Measurements from ENCODE around the gene UGT1A5. TPM values are rescaled to one million over a fixed set of nuclear protein-coding genes. Genes with fewer than 3 reads are reported as not detected.

Gene UGT1A5
- total and polyA plus RNA-seq, 2 of the 13 experiments (the other 11 are each of a cell fraction or from before 2014, with no cell fraction given) = not detected

DNA sequence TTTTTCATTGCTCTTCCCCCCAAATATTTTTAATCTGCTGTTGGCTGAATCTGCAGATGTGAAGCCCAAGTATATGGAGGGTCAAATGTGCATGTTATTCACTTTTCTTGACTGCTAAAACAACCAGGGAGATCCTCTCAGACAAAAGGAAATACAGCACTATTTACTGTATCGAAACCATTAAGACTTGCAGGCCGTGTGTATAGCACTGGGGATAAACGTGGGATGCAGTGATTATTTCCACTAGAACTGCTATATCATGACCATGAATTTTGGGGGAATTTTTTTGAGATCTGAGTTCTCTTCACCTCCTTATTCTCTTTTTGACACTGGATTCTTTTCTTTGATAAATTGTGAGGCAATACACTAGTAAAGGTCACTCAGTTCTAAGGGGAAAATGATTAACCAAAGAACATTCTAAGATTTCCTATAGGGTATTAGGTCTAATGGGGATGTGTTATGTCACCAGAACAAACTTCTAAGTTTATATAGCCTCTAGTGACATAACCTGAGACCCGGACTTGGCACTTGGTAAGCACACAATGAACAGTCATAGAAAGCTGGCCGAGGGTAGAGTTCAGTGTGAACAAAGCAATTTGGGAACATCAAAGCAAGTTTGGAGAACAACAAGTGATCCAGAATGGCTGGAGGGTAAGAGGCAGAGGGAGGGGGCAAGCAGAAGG lies 32.5 kb downstream of the UGT1A5 start (continued):
- TF ChIP-seq HNF4G (IDR thresholded peaks at IDR 0.05; ENCODE audit: borderline replicate concordance, low read depth, low read length) (peak; percentile 98), HNF4G (CRISPR knock-in tag; IDR thresholded peaks at IDR 0.05; ENCODE audit: borderline replicate concordance, low read depth) (peak; percentile 92; the same call in 1 of the 2 replicates), FOXP4 (CRISPR knock-in tag; IDR thresholded peaks at IDR 0.05) (peak; percentile 93), ZBTB43 (CRISPR knock-in tag; conservative IDR thresholded peaks at IDR 0.05) (peak; percentile 83), ZNF382 (CRISPR knock-in tag; IDR thresholded peaks at IDR 0.05; ENCODE audit: borderline replicate concordance) (no peak), RNF2 (conservative IDR thresholded peaks at IDR 0.05; ENCODE audit: low read depth) (0 out of 2 replicates have a peak, but pooled peaks have one; percentile 2), DDIT3 (CRISPR knock-in tag; IDR thresholded peaks at IDR 0.05) (no peak), CHD4 (IDR thresholded peaks at IDR 0.05; ENCODE audit: borderline replicate concordance, low read length) (peak; percentile 53; the same call in 1 of the 2 replicates), NR2F1 (CRISPR knock-in tag; IDR thresholded peaks at IDR 0.05) (peak; percentile 97 to 99), ZNF720 (CRISPR knock-in tag; IDR thresholded peaks at IDR 0.05) (no peak), ZNF710 (CRISPR knock-in tag; IDR thresholded peaks at IDR 0.05; ENCODE audit: borderline replicate concordance) (peak; percentile 94), AKAP8 (CRISPR knock-in tag; IDR thresholded peaks at IDR 0.05) (peak; percentile 79; the same call in 1 of the 2 replicates), ZNF564 (CRISPR knock-in tag; IDR thresholded peaks at IDR 0.05) (peak; percentile 47; the same call in 1 of the 2 replicates), RBFOX2 (IDR thresholded peaks at IDR 0.05; ENCODE audit: low read depth, low read length) (no peak), FOXK1 (CRISPR knock-in tag; IDR thresholded peaks at IDR 0.05; ENCODE audit: borderline replicate concordance, low read depth) (peak; percentile 98), ZNF567 (CRISPR knock-in tag; IDR thresholded peaks at IDR 0.05; ENCODE audit: borderline replicate concordance) (no peak), ZNF607 (CRISPR knock-in tag; IDR thresholded peaks at IDR 0.05; ENCODE audit: borderline replicate concordance) (peak; percentile 81; the same call in 1 of the 2 replicates), REXO4 (CRISPR knock-in tag; IDR thresholded peaks at IDR 0.05; ENCODE audit: borderline replicate concordance) (no peak), ZNF317 (CRISPR knock-in tag; IDR thresholded peaks at IDR 0.05) (peak; percentile 85), TOE1 (CRISPR knock-in tag; IDR thresholded peaks at IDR 0.05) (peak; percentile 90; the same call in 1 of the 2 replicates), PPARG (CRISPR knock-in tag; conservative IDR thresholded peaks at IDR 0.05) (peak; percentile 95), ZFP1 (CRISPR knock-in tag; IDR thresholded peaks at IDR 0.05) (peak; percentile 62; the same call in 1 of the 2 replicates), HOXA7 (CRISPR knock-in tag; IDR thresholded peaks at IDR 0.05) (0 out of 2 replicates have a peak, but pooled peaks have one; percentile 50)

All from HepG2 (cell line).